Adipose tissue (tissue), 3 donors: ENCODE data around the gene MTHFD1. TPM values are rescaled to one million over a fixed set of nuclear protein-coding genes. Genes with fewer than 3 reads are reported as not detected.

ENCODE experiments used
- H3K27ac ChIP-seq: one replicate; pipeline ENCODE4 v1.5.1; 2013; ENCODE audit warnings: low read depth, low read length
- WGBS, 3 donors: extraction: QIAGEN DNeasy Blood & Tissue Kit; methylation state at CpG; one replicate each; pipeline ENCODE4 v1.1.7; 2013; 5-methylcytosine and 5-hydroxymethylcytosine counted together
- polyA plus RNA-seq, 3 donors: library from polyadenylated mRNA; stranded (reverse); fragments of 200-250 nt; gene quantifications; one replicate each; pipeline ENCODE4 v1.2.3, GENCODE V29; 2013
- donor health status: healthy with polysubstance abuse.
- donor health status: Bipolar disorder and iron deficiency.
- donor health status: healthy.

MTHFD1 gene
- polyA plus RNA-seq, 3 donors = 25.8 to 95.2 (median 43.2) TPM

DNA sequence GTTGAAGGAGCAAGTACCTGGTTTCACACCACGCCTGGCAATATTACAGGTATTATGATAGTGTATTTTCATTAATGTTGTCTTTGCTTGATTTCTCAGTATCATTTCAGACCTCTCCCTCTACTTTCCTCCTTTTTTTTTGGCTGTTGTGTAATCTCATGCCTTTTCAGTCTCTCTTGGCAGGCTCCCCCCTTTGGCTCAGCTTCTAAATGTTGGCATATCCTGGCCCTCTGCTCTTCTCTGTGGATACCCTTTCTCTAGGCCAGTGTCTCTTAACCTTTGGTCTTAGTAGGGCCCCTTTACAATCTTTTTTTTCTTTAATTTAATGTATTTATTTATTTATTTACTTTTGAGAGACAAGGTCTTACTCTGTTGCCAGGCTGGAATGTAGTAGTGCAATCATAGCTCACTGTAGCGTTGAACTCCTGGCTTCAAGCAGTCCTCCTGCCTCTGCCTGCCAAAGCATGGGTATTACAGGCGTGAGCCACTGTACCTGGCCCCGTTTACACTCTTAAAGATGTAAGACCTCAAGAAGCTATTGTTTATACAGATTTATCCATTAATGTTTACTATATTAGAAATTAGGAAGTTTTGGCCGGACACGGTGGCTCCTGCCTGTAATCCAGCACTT, 12.8 kb downstream of the MTHFD1 start:
- 84 to 93% (median 88%) methylated on average over 6 of the region's 6 CpGs for WGBS, 3 donors

DNA sequence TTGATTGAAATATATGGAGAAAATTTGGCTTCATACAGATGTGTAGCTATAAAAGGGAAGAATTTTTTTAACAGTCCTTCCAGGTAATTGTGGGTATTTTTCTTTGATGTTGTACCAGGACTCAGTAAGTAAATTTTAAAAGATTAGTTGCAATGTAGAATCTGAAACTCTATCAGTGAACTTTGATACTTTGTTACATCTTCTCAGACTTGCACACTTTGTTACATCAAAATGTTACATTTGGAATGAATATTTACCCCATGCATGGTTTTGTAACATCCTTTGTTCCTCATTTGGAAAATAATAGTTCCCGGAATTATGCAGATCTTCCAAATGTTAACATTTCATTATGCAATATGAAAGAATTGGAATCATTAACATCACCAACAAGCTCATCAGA, 13.8 kb downstream of the MTHFD1 start:
- no peak overlapping the region for H3K27ac ChIP-seq
- 64 to 76% (median 66%) methylated on average over 1 of the region's 1 CpG for WGBS, 3 donors

More for the DNA sequence above, 12.8 kb downstream of the MTHFD1 start:
- H3K27ac ChIP-seq = no peak overlapping the region

DNA sequence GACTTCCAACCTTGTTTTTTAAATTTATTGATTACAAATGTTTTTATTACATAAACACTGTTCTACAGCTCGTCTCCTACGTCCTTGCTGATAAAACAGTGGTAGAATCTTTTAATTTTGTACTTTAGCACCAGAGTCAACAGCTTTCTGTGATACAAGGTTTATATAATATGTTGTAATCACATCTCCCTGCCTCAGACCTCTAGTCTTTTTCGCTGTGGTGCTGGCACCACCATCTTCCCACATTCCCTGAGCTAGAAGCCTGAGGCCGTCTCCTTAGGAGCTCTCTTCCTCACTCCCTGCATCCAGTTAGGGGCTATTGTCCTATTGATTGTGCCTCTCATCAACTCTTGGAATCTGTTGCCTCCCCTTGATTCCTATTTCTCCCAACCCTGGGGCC, 17.1 kb downstream of the MTHFD1 start:
- WGBS, 3 donors = 58 to 96% (median 94%) methylated on average over 4 of the region's 4 CpGs
- H3K27ac ChIP-seq = no peak overlapping the region

DNA sequence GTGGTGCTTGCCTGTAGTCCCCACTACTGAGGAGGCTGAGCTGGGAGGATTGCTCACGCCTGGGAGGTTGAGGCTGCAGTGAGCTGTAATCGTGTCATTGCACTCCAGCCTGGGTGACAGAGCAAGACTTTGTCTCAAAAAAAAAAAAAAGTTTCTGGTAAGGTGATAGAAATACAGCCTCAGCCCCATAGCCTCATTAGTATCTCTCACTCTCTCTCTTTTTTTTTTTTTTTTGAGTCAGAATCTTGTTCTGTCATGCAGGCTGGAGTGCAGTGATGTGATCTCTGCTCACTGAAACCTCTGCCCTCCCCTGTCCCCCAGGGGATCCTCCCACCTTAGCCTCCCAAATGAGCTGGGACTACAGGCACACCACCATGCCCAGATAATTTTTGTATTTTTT, 19.2 kb downstream of the MTHFD1 start:
- H3K27ac ChIP-seq = no peak overlapping the region
- 98 to 100% (median 100%) methylated on average over 2 of the region's 2 CpGs for WGBS, 3 donors

DNA sequence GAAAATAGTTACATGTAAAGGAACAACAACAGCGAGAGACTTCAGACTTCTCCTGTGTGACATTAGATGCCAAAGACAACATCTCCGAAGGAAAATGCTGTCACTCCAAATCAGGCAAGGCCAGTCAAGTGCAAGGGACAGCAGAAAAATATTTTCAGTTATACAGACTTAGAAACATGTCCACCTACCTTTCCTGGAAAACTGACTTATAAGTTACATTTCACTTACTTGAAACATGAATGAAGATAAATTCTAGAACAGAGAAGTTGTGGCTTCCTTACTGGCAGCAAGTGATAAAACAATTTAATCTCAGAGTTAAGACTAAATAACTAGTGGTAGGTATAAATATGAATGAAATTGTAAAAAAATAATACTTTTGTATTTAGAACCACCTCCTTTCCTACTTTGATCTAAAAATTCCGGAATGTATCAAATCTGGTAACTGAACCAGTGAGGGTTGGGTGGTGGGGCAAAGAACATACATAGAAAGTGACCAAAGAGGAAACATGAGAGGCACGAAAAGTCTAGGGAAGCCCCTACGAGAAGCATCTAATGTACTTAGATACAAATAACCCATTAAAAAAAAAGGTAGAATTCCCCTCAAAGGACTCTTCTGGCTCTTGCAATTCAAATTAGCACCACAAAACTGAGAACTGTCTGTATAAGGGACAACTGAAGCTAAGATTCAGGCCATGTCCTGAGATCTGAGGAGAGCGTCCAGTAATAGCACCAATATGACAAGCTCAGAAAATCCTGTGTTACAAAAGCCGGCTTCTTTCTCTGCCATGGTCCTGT, 21.2 kb downstream of the MTHFD1 start:
- H3K27ac ChIP-seq = no peak overlapping the region
- 86 to 95% (median 86%) methylated on average over 7 of the region's 7 CpGs for WGBS, 3 donors

DNA sequence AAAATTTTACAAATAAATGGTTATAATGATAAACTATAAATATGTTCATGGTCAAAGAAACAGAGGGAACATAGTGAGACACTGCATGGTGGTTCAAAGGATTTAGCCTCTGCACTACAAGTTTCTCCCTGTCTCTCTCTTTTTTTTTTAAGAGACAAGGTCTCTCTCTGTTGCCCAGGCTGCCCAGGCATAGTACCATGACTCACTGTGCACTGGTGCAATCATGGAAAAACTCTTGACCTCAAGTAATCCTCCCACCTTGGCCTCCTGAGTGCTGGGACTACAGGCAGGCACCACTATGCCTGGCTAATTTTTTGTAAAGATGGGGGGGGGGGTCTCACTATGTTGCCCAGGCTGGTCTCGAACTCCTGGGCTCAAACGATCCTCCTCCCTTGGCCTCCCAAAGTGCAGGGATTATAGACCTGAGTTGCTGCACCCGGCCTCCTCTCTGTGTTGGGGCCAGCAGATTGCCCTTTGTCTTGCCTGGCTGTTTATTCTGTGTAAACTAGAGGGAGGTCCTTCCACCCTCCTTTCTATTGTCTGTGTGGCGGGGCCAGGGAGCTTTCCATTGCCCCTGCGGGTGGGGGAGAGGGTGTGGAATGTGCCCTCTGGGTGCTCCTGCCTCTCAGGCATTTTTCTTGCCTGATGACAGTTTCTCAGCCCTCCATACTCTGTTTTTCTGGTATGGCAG, 22.1 kb downstream of the MTHFD1 start:
- no peak overlapping the region for H3K27ac ChIP-seq
- 83 to 89% (median 85%) methylated on average over 5 of the region's 5 CpGs for whole genome bisulfite sequencing, 3 donors

DNA sequence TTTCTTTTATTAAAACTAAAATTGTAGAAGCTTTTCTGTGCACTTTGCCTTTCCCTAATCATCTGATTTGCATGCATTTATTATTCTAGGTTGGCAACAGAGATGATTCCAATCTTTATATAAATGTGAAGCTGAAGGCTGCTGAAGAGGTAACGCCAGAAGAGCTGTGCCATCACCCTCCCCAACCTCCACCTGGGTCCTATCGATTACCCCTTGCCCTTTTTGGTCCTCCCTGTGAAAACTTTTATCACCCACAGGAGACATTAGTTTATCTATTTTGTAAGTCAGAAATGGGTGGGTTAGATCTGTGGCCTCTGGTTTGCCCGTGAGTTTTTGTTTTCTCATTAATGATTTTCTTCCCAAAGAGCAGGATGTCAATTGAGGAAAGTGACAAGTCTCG, 22.8 kb downstream of the MTHFD1 start:
- 90 to 96% (median 96%) methylated on average over 4 of the region's 4 CpGs for WGBS, 3 donors
- H3K27ac ChIP-seq = no peak overlapping the region

DNA sequence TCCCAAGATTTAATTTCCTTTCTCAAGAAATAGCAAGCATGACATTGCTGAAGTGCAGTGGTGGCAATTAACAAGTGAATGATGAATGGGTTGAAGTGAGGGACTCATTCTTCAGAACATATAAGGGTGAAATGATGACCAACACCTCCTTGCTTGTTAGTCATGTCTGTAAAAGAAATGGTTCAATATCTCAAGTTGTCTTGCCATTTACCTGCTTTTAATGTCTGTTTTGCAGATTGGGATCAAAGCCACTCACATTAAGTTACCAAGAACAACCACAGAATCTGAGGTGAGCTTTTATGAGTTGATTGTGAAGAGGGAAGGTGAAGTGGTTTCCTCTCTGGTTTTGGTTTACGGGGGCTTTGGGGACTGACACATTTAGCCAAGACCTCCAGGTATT, 24.1 kb downstream of the MTHFD1 start:
- WGBS, 3 donors = 93 to 96% (median 93%) methylated on average over 1 of the region's 1 CpG

DNA sequence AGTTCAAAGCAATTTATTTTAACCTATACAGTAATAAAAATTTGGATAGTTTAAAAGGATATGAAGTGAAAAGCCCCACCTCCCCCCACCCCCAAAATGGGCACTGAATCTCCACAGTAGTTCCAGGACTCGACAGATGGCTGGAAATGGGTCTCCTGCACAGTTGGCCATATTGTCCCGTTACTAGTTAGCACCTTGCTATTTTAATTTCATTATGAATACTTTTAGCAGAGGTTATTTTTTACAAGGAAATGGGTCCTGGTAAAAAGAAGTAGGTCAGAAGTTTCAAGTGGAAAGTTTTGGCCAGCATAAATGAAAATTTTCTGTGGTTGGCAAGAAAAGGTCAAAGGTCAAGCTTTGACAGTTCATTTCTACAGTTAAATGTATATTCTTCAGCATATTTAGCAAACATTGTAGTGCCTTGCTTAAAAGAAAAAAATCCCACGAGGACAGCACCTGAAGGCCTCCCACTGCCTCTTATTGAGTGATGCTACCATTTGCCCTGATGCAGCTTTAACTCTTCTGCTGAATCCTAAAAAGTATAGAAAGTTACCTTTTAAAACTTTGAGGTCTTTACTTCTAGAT, 28.3 kb downstream of the MTHFD1 start:
- H3K27ac ChIP-seq = no peak overlapping the region
- 77 to 90% (median 85%) methylated on average over 3 of the region's 3 CpGs for WGBS, 3 donors

More for the DNA sequence above, 24.1 kb downstream of the MTHFD1 start:
- no peak overlapping the region for H3K27ac ChIP-seq

DNA sequence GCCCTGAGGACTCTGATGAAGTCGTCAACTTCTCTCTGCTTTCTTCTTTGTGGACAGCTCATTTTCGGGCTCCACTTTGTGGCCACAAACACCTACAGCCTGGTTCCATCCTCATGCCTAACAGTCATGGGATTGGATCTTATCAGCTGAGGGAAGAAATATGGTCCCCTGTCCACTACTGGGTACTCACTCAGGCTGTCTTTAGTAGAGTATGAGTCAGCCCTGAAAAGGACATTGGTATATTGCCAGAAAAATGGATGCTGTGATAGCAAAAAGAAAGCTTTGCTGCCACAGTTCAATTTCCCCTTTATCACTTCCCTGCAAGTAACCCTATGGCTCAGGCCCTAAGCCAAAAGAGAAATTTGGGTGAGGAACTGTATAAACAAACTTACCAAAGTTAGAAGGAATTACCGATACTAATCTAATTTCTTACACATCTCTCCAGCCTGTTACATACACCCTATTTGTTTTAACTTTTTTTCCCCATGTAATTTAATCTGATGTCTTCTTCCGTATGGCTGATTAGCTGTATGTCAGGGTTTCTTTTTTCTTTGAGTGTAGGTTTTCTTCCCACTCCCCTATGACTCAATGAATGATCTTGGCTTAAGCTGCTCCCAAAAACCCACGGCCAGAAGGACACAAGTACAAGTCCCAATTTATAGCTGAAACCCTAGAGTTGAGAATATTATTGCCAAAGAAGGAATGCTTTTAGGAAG, 29.1 kb downstream of the MTHFD1 start:
- WGBS, 3 donors = 91 to 97% (median 92%) methylated on average over 5 of the region's 5 CpGs
- no peak overlapping the region for H3K27ac ChIP-seq

DNA sequence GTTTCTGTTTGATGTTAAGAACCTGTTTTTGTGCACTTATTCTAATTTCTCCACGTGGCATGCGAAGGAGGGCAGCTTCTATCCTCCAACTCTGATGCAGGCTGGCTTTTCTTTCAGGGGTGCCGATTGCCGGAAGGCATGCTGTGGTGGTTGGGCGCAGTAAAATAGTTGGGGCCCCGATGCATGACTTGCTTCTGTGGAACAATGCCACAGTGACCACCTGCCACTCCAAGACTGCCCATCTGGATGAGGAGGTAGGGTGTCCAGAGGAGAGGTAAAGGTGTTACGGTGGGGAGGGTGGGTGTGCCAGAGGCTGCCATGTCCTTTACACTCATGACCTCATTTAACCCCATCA, 29.6 kb downstream of the MTHFD1 start:
- 94 to 97% (median 97%) methylated on average over 7 of the region's 7 CpGs for WGBS, 3 donors
- H3K27ac ChIP-seq = no peak overlapping the region

DNA sequence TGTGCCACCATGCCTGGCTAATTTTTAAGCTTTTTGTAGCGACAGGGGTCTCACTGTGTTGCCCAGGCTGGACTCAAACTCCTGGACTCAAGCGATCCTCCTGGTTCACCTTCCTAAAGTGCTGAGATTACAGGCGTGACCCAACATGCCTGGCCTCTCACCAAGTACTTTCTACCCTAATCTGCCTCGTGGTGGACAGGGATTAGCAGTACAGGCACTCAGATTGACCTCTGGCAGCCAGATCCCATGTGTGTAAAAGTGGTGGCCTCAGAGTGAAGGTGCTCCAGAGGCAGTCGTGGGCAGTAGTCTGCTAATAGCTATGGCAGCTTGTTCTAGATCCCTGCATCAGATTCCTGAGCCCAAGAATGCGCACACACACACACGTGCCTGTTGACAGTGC, 30.9 kb downstream of the MTHFD1 start:
- H3K27ac ChIP-seq = no peak overlapping the region
- WGBS, 3 donors = 87 to 93% (median 89%) methylated on average over 7 of the region's 7 CpGs

DNA sequence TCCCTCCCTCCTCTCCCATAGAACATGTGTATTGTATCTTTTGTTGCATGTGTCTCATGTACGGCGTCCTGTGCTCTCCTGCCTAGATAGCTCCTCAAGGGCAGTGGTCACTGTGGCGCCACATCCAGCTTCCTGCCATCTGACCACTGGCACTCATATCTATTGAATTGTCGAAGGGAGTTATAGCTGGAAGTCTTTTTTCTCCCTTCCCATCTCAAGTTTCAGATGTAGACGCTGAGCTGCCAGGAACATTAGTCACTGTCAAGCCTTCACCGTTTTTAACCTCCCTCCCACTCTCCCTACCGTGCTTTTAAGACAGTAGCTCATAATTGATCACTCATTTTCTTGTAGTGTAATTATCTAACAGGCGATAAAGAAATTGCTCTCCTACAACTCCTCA, 33.0 kb downstream of the MTHFD1 start:
- WGBS, 3 donors = 65 to 67% (median 66%) methylated on average over 8 of the region's 8 CpGs
- H3K27ac ChIP-seq = no peak overlapping the region

DNA sequence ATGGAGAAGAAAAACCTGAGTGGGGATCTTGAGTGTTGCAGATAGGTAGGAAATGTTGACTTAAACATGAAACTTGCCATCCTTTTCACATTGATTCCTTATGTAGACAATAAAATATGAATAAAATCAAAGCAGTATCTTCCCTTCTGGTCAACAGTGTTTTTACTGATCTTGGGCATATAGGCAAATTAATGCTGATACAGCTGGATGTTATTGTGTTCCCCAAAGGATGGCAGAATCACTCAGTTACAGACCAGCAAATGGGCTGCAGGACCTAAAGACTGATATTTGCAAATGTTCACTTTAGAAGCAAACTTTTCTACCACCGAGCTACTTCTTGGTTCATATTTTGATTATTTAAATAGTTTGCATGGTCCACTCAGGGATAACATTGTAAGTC, 33.9 kb downstream of the MTHFD1 start:
- H3K27ac ChIP-seq = no peak overlapping the region
- 97 to 100% (median 100%) methylated on average over 1 of the region's 1 CpG for WGBS, 3 donors

DNA sequence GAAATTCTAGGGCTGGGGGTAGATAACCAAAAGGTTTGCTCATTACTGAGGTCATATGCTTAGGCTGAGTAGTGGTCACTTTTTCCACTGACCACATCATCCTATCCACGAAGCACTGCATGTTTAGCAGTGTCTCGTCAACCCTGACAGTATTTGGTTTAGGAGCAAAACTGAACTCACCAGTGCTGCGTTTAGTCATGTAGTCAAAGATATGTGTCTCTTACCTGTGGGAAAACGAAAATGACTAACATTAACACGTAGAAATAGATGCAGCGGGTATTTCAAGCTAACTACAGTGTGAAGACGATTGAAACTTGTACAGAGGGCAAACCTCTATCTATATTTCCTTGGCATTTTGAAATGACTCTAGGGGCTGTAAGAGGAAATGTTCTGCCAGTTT, 34.6 kb downstream of the MTHFD1 start:
- H3K27ac ChIP-seq = no peak overlapping the region
- 90 to 92% (median 92%) methylated on average over 7 of the region's 7 CpGs for WGBS, 3 donors

DNA sequence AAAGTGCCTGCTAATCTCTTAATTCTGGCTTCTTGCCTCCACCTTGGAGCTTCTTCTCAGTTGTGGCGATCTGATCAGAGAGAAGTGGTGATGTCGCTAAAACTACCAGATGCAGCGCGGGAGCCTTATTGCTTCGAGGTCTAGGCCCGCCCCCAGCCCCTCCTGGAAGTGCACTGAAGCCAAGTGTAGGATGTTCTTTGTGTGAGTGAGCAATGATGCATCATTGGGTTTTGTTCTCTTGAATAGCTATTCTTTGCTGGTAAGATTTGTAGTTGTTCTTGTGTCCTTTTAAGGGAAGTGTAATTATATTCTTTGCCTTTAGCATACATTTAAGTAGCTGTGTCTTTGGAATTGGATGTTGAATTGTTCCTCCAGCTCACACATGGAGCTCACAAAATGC, 35.8 kb downstream of the MTHFD1 start:
- WGBS, 3 donors = 90 to 96% (median 93%) methylated on average over 6 of the region's 6 CpGs

DNA sequence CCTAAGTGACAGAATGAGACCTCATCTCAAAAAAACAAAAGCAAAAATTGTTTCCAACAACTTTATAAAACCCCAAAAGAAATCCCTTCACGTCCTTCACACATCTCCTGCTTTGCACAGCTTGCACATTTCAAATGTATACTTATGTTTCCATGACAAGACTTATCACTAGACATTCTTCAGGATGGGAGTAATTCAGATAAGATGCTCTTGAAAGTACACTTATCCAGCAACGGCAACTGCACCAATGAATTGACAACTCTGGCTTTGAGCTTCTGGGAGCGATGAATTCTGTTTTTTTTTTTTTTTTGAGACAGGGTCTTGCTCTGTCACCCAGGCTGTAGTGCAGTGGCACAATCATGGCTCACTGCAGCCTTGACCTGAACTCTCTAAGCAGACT, 46.4 kb downstream of the MTHFD1 start:
- WGBS, 3 donors = 76 to 83% (median 82%) methylated on average over 3 of the region's 3 CpGs
- no peak overlapping the region for H3K27ac ChIP-seq

More for the DNA sequence above, 35.8 kb downstream of the MTHFD1 start:
- no peak overlapping the region for H3K27ac ChIP-seq

DNA sequence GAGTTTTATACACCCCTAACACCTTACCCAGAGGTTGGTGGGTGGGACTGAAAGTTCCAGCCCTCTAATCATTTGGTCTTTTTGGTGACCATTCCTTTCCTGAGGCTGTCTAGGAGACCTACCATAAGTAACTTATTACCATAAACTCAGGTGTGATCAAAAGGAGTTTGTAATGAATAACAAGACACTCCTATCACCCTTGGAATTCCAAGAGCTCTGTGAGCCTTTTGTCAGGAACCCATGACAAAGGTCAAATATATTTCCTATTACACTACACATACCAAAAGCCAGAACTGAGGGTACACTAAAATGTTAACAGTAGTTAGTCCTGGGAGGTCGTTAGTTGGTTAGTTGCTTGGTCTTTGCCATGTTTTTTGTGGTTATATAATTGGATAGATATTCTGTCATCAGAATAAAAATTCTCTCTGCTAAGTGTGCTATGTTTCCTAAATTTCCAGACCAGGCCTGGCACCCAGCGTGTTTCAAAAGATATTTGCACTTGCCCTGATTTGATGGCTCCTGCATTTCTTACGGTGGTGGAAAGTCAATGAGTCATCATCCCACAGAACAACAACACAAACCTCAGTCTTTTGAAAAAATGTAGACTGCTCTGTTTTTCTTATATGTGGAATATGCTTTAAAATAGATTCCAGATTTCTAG, 50.2 kb downstream of the MTHFD1 start:
- WGBS, 3 donors = 67 to 76% (median 75%) methylated on average over 3 of the region's 3 CpGs

More for the DNA sequence above, 50.2 kb downstream of the MTHFD1 start:
- no peak overlapping the region for H3K27ac ChIP-seq
